IMR-90 (cell line): Measurements from ENCODE around the gene RAD51B. TPM values are rescaled to one million over a fixed set of nuclear protein-coding genes. Genes with fewer than 3 reads are reported as not detected.

Source experiments
- ATAC-seq: fragments of 200-7000 bp; cut with Tn5 transposase; 2 replicates; pipeline ENCODE4 v1.9.1; 2020; ENCODE audit warnings: low read depth, mild to moderate bottlenecking, moderate library complexity
- BruUV-seq: library from RNA; stranded (reverse); fragments of 400-500 nt; replicated peaks from 2 replicates; lab custom pipeline; 2021; lab: Mats Ljungman, UMichigan
- CTCF ChIA-PET: fragments of 300-600 bp; formaldehyde crosslinking; extraction: SDS; loops from one replicate; lab custom pipeline; 2021; ENCODE audit warnings: antibody characterized with exemption; lab: Yijun Ruan, JAX
- POLR2A ChIA-PET: fragments of 300-600 bp; sonication (Branson Sonifier 250); formaldehyde crosslinking; loops from one replicate; lab custom pipeline; 2022; ENCODE audit warnings: antibody characterized with exemption; ENCODE audit not compliant: unreplicated experiment; lab: Charles Lee
- DNase-seq: peaks from one replicate; pipeline ENCODE4 v3.0.0; 2013
- H2AFZ ChIP-seq: replicated peaks from 2 replicates; pipeline ENCODE3; 2013; ENCODE audit warnings: low read length, mild to moderate bottlenecking; ENCODE audit not compliant: poor library complexity
- H2AK5ac ChIP-seq: 2 replicates; pipeline ENCODE4 v1.6.1; 2013; ENCODE audit warnings: low read depth, low read length, inconsistent platforms
- H2AK9ac ChIP-seq: replicated peaks from 2 replicates; pipeline ENCODE3; 2013; ENCODE audit warnings: mild to moderate bottlenecking, low read depth, low read length, moderate library complexity; ENCODE audit not compliant: poor library complexity
- H2BK120ac ChIP-seq: 2 replicates; pipeline ENCODE4 v1.6.1; 2013; ENCODE audit warnings: low read depth, low read length, inconsistent platforms
- H2BK15ac ChIP-seq: 3 replicates; pipeline ENCODE4 v1.6.1; 2013; ENCODE audit warnings: low read depth, low read length, inconsistent platforms
- H2BK20ac ChIP-seq: 2 replicates; pipeline ENCODE4 v1.6.1; 2013; ENCODE audit warnings: low read depth, mild to moderate bottlenecking, inconsistent platforms, low read length, moderate library complexity
- H2BK5ac ChIP-seq: 2 replicates; pipeline ENCODE4 v1.6.1; 2013; ENCODE audit warnings: mild to moderate bottlenecking, low read depth, low read length, inconsistent platforms; ENCODE audit not compliant: poor library complexity, severe bottlenecking
- H3K14ac ChIP-seq: replicated peaks from 2 replicates; pipeline ENCODE4 v1.6.1; 2013; ENCODE audit warnings: low read depth, low read length, inconsistent platforms
- H3K18ac ChIP-seq: 2 replicates; pipeline ENCODE4 v1.6.1; 2013; ENCODE audit warnings: low read depth, low read length, control low read depth
- H3K23ac ChIP-seq: 2 replicates; pipeline ENCODE4 v1.6.1; 2013; ENCODE audit warnings: low read depth, low read length, inconsistent platforms
- H3K27ac ChIP-seq: 2 replicates; pipeline ENCODE4 v1.5.1; 2013; ENCODE audit warnings: mild to moderate bottlenecking, control low read depth, low read length; ENCODE audit not compliant: insufficient read depth
- H3K27me3 ChIP-seq: 2 replicates; pipeline ENCODE4 v1.6.1; 2013; ENCODE audit warnings: low read length; ENCODE audit not compliant: control insufficient read depth, insufficient read depth
- H3K36me3 ChIP-seq: 2 replicates; pipeline ENCODE4 v1.6.1; 2013; ENCODE audit warnings: low read length, mixed read lengths; ENCODE audit not compliant: control insufficient read depth, insufficient read depth
- H3K4ac ChIP-seq: 2 replicates; pipeline ENCODE4 v1.6.1; 2013; ENCODE audit warnings: low read depth, low read length, inconsistent platforms
- H3K4me1 ChIP-seq: 2 replicates; pipeline ENCODE4 v1.6.1; 2013; ENCODE audit warnings: low read length, mixed read lengths; ENCODE audit not compliant: control insufficient read depth, insufficient read depth
- H3K4me2 ChIP-seq: 2 replicates; pipeline ENCODE4 v1.6.1; 2013; ENCODE audit warnings: low read depth, mild to moderate bottlenecking, control low read depth, low read length, moderate library complexity
- H3K4me3 ChIP-seq: 2 replicates; pipeline ENCODE4 v1.5.1; 2013; ENCODE audit warnings: low read depth, mild to moderate bottlenecking, control low read depth, low read length, moderate library complexity; ENCODE audit not compliant: insufficient read depth
- H3K56ac ChIP-seq: 2 replicates; pipeline ENCODE4 v1.6.1; 2013; ENCODE audit warnings: low read length, inconsistent platforms; ENCODE audit not compliant: insufficient read depth; ENCODE audit errors: extremely low read depth
- H3K79me1 ChIP-seq, 2 experiments: 2 replicates each; pipeline ENCODE4 v1.6.1; 2013; ENCODE audit warnings: low read length in 2 of 2, inconsistent platforms in 1 of 2, low read depth in 1 of 2
- H3K9ac ChIP-seq: 2 replicates; pipeline ENCODE4 v1.6.1; 2013; ENCODE audit warnings: low read depth, low read length, control low read depth
- H3K9me1 ChIP-seq: 2 replicates; pipeline ENCODE4 v1.6.1; 2013; ENCODE audit warnings: low read length, inconsistent platforms; ENCODE audit not compliant: insufficient read depth
- H3K9me3 ChIP-seq: 2 replicates; pipeline ENCODE4 v1.6.1; 2013; ENCODE audit warnings: low read length; ENCODE audit not compliant: control insufficient read depth, insufficient read depth
- H4K20me1 ChIP-seq: 2 replicates; pipeline ENCODE4 v1.6.1; 2013; ENCODE audit warnings: low read length, inconsistent platforms; ENCODE audit not compliant: insufficient read depth
- H4K5ac ChIP-seq: 2 replicates; pipeline ENCODE4 v1.6.1; 2013; ENCODE audit warnings: mild to moderate bottlenecking, low read depth, low read length, control low read depth
- H4K8ac ChIP-seq, 2 experiments: 2 replicates each; pipeline ENCODE4 v1.6.1; 2013; ENCODE audit warnings: low read depth in 2 of 2, low read length in 2 of 2, control low read depth in 1 of 2, inconsistent platforms in 1 of 2
- H4K91ac ChIP-seq: 2 replicates; pipeline ENCODE4 v1.6.1; 2013; ENCODE audit warnings: low read depth, low read length, inconsistent platforms; ENCODE audit not compliant: insufficient read depth
- MAFK ChIP-seq: IDR thresholded peaks from 2 replicates; pipeline ENCODE4 v1.6.1; 2012; ENCODE audit warnings: low read depth, low read length, improper control_type of control experiment
- WGBS, 2 experiments: methylation state at CpG; one replicate each; pipeline versions ENCODE4 v1.1.5 to v1.1.7; 2013; ENCODE audit warnings: missing lambda C conversion rate in 2 of 2; ENCODE audit not compliant: insufficient read length in 1 of 2; ENCODE audit errors: extremely low coverage in 2 of 2; 5-methylcytosine and 5-hydroxymethylcytosine counted together
- dilution Hi-C: fragments of 300-500 bp; cut with HindIII; formaldehyde crosslinking; loops from one replicate; pipeline ENCODE4 v1.14.3; 2018; ENCODE audit warnings: low sequenced_read_pairs; ENCODE audit not compliant: unreplicated experiment
- in situ Hi-C: fragments of 300-500 bp; cut with MboI; formaldehyde crosslinking; loops from 3 replicates; pipeline ENCODE4 v1.14.3; 2019; ENCODE audit warnings: low sequenced_read_pairs, inconsistent platforms, mixed read lengths
- intact Hi-C: fragments of 100-400 bp; cut with micrococcal nuclease; formaldehyde crosslinking; loops from 2 replicates; pipeline ENCODE4 v1.10.0; 2022
- polyA plus RNA-seq, 3 experiments: library from polyadenylated mRNA; depleted of rRNA; stranded (reverse); fragments of >200 nt; gene quantifications; 2 replicates each; pipeline ENCODE4 v1.2.3, GENCODE V29; 2012; ENCODE audit warnings: low replicate concordance in 1 of 3
- total RNA-seq: library from RNA; depleted of rRNA; stranded (reverse); fragments of >200 nt; gene quantifications from 2 replicates; pipeline ENCODE4 v1.2.3, GENCODE V29; 2012

RAD51B gene
- total and polyA plus RNA-seq, 2 of the 4 experiments (the other 2 are of a cell fraction): 5.1 to 18.8 TPM

- in situ Hi-C loops: no loop called here
These were observed 935.4 kb downstream of the RAD51B start for GRCh38 chr14:68755016-68755353.

More at GRCh38 chr14:68755016-68755353, 935.4 kb downstream of the RAD51B start:
- no peak overlapping the region for H3K14ac ChIP-seq
- no peak overlapping the region for H3K23ac ChIP-seq
- H3K27me3 ChIP-seq: no peaks in the 10 kb centered on the region
- CTCF ChIA-PET: no interaction called here
- H2BK15ac ChIP-seq: no peak overlapping the region
- no peaks in the 10 kb centered on the region for H3K79me1 ChIP-seq
- no peak overlapping the region for H3K4me2 ChIP-seq
- H2BK120ac ChIP-seq: no peak overlapping the region
- no TSS peak for BruUV-seq
- POLR2A ChIA-PET: no interaction called here
- H3K9ac ChIP-seq: no peak overlapping the region
- H3K4me3 ChIP-seq: no peak overlapping the region
- H2AFZ ChIP-seq: no peak overlapping the region
- no peak overlapping the region for H2BK20ac ChIP-seq
- no peak overlapping the region for H2AK9ac ChIP-seq
- H3K56ac ChIP-seq: no peak overlapping the region
- DNase-seq (no peak), ATAC-seq (no peak)
- 80% methylated on average over 1 of the region's 3 CpGs; no CpG with 5 or more reads in 1 of the 2 experiments for WGBS, 2 experiments
- no peaks in the 10 kb centered on the region for H3K4me1 ChIP-seq
- TF ChIP-seq MAFK: no peak
- H2BK5ac ChIP-seq: no peak overlapping the region
- H4K8ac ChIP-seq: no peak overlapping the region
- dilution Hi-C loops: no loop called here
- no peaks in the 10 kb centered on the region for H4K20me1 ChIP-seq
- intact Hi-C loops: no loop called here
- no peak overlapping the region for H4K5ac ChIP-seq
- H3K27ac ChIP-seq: no peak overlapping the region
- no peaks in the 10 kb centered on the region for H3K9me3 ChIP-seq
- H4K91ac ChIP-seq: no peak overlapping the region
- no peak overlapping the region for H2AK5ac ChIP-seq
- no peak overlapping the region for H3K18ac ChIP-seq
- no peaks in the 10 kb centered on the region for H3K36me3 ChIP-seq
- 0 out of 2 replicates have a peak, but pooled peaks cover 2% of the 10 kb centered on the region for H3K9me1 ChIP-seq
- H3K4ac ChIP-seq: no peak overlapping the region
